ENCODE results near the gene GAS2L3. TPM values are rescaled to one million over a fixed set of nuclear protein-coding genes. Genes with fewer than 3 reads are reported as not detected.

Gene GAS2L3
- total RNA-seq: 44.6 and 87.9 TPM in 2 replicates

DNA sequence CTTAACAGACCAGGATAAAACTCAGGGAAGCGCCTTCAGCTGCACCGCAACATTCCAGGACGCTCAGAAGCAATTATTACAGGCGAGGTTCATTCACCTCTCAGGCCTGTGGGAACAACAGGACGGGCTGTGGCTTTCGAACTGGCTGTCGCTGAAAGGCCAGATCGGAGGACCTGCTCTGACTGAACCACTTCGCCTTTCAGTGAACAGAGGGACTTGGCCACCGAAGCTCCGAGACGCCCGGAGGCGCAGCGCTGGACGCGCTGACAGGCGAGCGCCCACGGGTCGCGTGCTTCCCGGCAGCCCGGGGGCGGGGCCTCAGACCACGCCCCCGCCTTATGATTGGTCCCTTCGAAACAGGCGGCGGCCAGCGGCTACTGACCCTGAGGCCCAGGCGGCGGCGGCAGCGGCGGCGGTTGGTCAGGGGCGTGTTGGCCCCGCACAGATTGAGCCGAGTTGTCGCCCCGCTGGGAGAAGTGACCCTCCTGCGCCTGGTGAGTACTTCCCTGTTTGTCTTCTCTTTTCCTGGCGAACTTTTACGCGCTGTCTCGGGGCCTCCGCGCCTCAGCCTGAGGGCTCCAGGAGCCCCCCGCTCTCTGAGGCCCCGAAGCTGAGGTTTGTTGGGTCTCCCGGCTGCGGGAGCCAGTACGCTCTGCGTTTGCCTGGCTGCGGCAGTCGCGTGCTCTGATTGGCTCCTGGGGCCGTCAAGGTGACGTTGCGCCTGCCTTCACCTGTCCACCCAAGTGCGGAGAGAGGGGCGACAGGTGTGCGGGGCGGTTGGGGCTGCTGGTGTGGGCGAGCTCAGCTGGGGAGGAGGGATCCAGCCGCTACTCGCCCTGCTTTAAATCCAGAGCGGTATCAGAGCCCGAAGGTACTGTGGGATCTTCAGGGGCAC lies at the start of gene GAS2L3:
Gene GAS2L3 (plus strand): TSS at position 393 of the 895 bp plus-strand sequence. CDS start 21,221 bp downstream, outside the sequence.

Other genes starting within 250 kb of the GAS2L3 start
- gene SLC17A8, start 216.6 kb upstream of the GAS2L3 start, total RNA-seq: 0.12 TPM in 1 of 2 replicates, not detected in the other
- gene NR1H4, start 99.8 kb upstream of the GAS2L3 start, total RNA-seq: not detected in 2 replicates
- gene ANO4, start 221.1 kb downstream of the GAS2L3 start, total RNA-seq: 5.9 and 7.4 TPM in 2 replicates